ENCODE results near the gene CLEC4A.

DNA sequence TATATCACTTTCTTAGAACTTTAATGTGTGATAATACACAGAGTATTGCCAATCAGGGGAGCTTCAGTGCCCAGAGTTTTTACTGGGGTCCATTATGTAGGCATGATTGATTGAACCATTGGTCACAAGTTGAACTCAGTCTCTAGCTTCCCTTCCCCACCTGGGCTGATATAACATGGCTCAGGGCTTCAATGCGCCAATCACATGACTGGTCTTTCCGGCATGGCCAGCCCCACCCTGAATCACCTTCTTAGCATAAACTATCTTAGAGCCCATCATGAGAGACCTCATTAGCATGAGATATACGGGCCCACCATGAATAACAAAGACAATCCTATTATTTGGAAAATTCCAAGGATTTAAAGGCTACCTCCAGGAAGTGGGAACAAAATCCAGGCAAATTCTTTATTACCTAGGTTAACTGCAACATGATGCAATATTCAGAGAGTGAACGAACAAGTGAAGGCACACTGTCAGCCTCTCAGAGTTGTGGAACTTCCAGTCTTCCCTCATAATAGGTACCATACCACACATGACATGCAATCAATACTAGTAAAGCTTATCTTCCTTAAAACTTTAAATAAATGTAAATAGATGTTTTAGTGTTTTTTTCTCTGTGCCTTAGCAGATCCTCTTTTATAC is 3.2 kb upstream of the CLEC4A start:
- TF ChIP-seq CTCF (IDR thresholded peaks at IDR 0.05) (no peak), POLR2A (IDR thresholded peaks at IDR 0.05) (no peak)

Measured in body of pancreas (tissue), 4 donors.